Glutamatergic neuron (in vitro differentiated cells): Measurements from ENCODE around the gene ASPSCR1. TPM values are rescaled to one million over a fixed set of nuclear protein-coding genes. Genes with fewer than 3 reads are reported as not detected.

ENCODE experiments used
- DNase-seq: peaks from one replicate; pipeline ENCODE4 v3.0.0; 2022
- H3K27ac Mint-ChIP-seq: one replicate; pipeline ENCODE4 v1.8.0; 2020; ENCODE audit warnings: mild to moderate bottlenecking, mixed read lengths, inconsistent platforms; ENCODE audit not compliant: unreplicated experiment
- H3K27me3 Mint-ChIP-seq: one replicate; pipeline ENCODE4 v1.8.0; 2020; ENCODE audit warnings: mild to moderate bottlenecking, moderate library complexity, mixed read lengths, inconsistent platforms; ENCODE audit not compliant: unreplicated experiment
- H3K36me3 Mint-ChIP-seq: one replicate; pipeline ENCODE4 v1.8.0; 2020; ENCODE audit warnings: mild to moderate bottlenecking, mixed read lengths, inconsistent platforms; ENCODE audit not compliant: unreplicated experiment
- H3K4me1 Mint-ChIP-seq: one replicate; pipeline ENCODE4 v1.8.0; 2020; ENCODE audit warnings: mild to moderate bottlenecking, low read depth, mixed read lengths, inconsistent platforms; ENCODE audit not compliant: unreplicated experiment
- H3K4me3 Mint-ChIP-seq: one replicate; pipeline ENCODE4 v1.8.0; 2020; ENCODE audit warnings: mild to moderate bottlenecking, mixed read lengths, inconsistent platforms; ENCODE audit not compliant: unreplicated experiment
- H3K9me3 Mint-ChIP-seq: one replicate; pipeline ENCODE4 v1.8.0; 2020; ENCODE audit warnings: mild to moderate bottlenecking, moderate library complexity, mixed read lengths, inconsistent platforms; ENCODE audit not compliant: unreplicated experiment
- CTCF ChIP-seq: fragments of 200-600 bp; sonication (generic); IDR thresholded peaks from one replicate; pipeline ENCODE4 v1.5.0; 2021; ENCODE audit not compliant: partially characterized antibody, unreplicated experiment
- total RNA-seq: library from RNA; stranded (reverse); fragmentation: NEBNext Ultra II Directional; extraction: Animal tissue kit (Norgen Biotek cat#: 25700); gene quantifications from one replicate; pipeline ENCODE4 v1.2.1, GENCODE V29; 2021; ENCODE audit not compliant: unreplicated experiment

ASPSCR1 gene
- total RNA-seq, 1 donor from 2014 or later, result 51.7 TPM

- no peak for TF ChIP-seq CTCF
- no peak for DNase-seq
- no peak overlapping the region for H3K4me3 Mint-ChIP-seq
- peaks cover 5% of the 10 kb centered on the region for H3K9me3 Mint-ChIP-seq
- peaks cover 5% of the 10 kb centered on the region for H3K27me3 Mint-ChIP-seq
- no peaks in the 10 kb centered on the region for H3K36me3 Mint-ChIP-seq
- H3K27ac Mint-ChIP-seq, result no peak overlapping the region
- H3K4me1 Mint-ChIP-seq, result peaks cover 10% of the 10 kb centered on the region
These were observed 30.2 kb downstream of the ASPSCR1 start for GRCh38 chr17:82007495-82008257.

DNA sequence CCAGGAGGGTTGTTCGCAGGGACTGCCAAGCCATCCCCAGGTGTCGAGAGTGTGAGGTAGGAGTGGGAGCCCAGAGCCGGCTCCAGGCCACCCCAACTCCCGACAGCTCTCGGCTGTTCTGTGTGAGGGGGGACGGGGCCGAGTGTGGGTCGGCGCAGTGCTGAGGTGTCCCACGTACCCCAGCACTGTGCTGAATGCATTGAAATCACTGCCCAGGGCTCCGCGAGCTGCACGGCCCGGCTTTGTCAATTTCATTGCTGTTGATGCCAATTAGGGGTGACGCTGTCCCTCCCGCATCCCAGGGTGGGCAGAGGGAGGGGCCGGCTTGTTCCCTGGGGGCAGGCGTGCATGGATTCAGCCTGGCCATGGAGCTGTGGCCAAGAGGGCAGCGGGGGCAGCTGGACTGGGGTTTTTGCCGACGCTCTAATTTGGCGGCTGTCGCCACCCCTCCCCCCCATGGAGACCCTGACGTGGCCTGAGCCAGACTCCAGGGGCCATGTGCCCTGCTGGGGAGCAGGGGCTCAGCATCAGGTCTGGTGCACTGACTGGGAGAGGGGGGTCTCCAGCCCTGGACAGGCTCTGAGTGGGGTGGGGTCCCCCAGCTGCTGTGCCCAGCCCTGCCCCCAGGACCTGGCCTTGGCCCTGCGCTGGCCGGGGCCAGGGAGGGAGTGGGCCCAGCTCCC is 31.0 kb downstream of the ASPSCR1 start:
- Mint-ChIP-seq H3K27me3 (peaks cover 5% of the 10 kb centered on the region), H3K36me3 (no peaks in the 10 kb centered on the region), H3K4me3 (no peak overlapping the region), H3K27ac (no peak overlapping the region), H3K4me1 (peaks cover 10% of the 10 kb centered on the region), H3K9me3 (peaks cover 5% of the 10 kb centered on the region)
- TF ChIP-seq CTCF, result no peak
- no peak for DNase-seq

GRCh38 chr17:82008941-82009405 is 31.5 kb downstream of the ASPSCR1 start:
- Mint-ChIP-seq H3K4me3 (no peak overlapping the region), H3K36me3 (no peaks in the 10 kb centered on the region), H3K27ac (no peak overlapping the region), H3K9me3 (peaks cover 5% of the 10 kb centered on the region), H3K27me3 (peaks cover 5% of the 10 kb centered on the region), H3K4me1 (peaks cover 10% of the 10 kb centered on the region)
- DNase-seq, result no peak
- TF ChIP-seq CTCF, result no peak

DNA sequence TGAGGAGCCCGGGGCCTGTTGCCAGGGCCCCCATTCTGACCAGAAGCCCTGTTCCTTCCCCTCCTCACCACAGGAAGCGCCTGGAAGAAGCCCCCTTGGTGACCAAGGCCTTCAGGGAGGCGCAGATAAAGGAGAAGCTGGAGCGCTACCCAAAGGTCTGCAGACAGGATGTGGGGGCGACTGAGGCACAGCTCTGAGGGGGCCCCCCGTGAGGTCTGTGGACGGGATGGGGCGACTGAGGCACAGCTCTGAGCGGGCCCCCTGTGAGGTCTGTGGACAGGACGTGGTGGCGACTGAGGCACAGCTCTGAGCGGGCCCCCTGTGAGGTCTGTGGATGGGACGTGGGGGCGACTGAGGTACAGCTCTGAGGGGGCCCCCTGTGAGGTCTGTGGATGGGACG is 32.0 kb downstream of the ASPSCR1 start:
- Mint-ChIP-seq H3K4me1 (peaks cover 10% of the 10 kb centered on the region), H3K27ac (no peak overlapping the region), H3K27me3 (peaks cover 5% of the 10 kb centered on the region)

More for the DNA sequence above, 32.0 kb downstream of the ASPSCR1 start:
- TF ChIP-seq CTCF, result no peak
- Mint-ChIP-seq H3K36me3 (no peaks in the 10 kb centered on the region), H3K4me3 (no peak overlapping the region), H3K9me3 (peaks cover 5% of the 10 kb centered on the region)
- no peak for DNase-seq
